Activated naive CD8-positive, alpha-beta T cell (primary cell): Measurements from ENCODE around the gene GOSR1.
"Not testable (repeated sequence)": the region's sequence is repeated elsewhere in the genome, so short reads cannot be mapped to it uniquely, and the experiment has no call there.

Experiments used
- H3K27ac Mint-ChIP-seq: one replicate; pipeline ENCODE4 v1.8.0; 2021; ENCODE audit warnings: mixed read lengths
- H3K27me3 Mint-ChIP-seq: one replicate; pipeline ENCODE4 v1.8.0; 2021; ENCODE audit warnings: mixed read lengths
- H3K36me3 Mint-ChIP-seq: one replicate; pipeline ENCODE4 v1.8.0; 2021; ENCODE audit warnings: mixed read lengths
- H3K4me1 Mint-ChIP-seq: one replicate; pipeline ENCODE4 v1.8.0; 2021; ENCODE audit warnings: low read depth, mixed read lengths
- H3K4me3 Mint-ChIP-seq: one replicate; pipeline ENCODE4 v1.8.0; 2021; ENCODE audit warnings: mild to moderate bottlenecking, mixed read lengths
- H3K9me3 Mint-ChIP-seq: one replicate; pipeline ENCODE4 v1.8.0; 2021; ENCODE audit warnings: low read depth, mixed read lengths

GOSR1 gene

GRCh38 chr17:30549181-30549580 lies 72.0 kb downstream of the GOSR1 start:
- H3K27me3 Mint-ChIP-seq, H3K4me3 Mint-ChIP-seq, H3K27ac Mint-ChIP-seq, H3K4me1 Mint-ChIP-seq, H3K36me3 Mint-ChIP-seq, H3K9me3 Mint-ChIP-seq: not testable (repeated sequence)

GRCh38 chr17:30549864-30550511 lies 72.8 kb downstream of the GOSR1 start:
- Mint-ChIP-seq H3K27ac (no peak overlapping the region), H3K36me3 (peaks cover 4% of the 10 kb centered on the region), H3K9me3 (no peaks in the 10 kb centered on the region), H3K4me1 (no peaks in the 10 kb centered on the region), H3K27me3 (no peaks in the 10 kb centered on the region), H3K4me3 (no peak overlapping the region)

GRCh38 chr17:30550512-30551273 lies 73.5 kb downstream of the GOSR1 start:
- Mint-ChIP-seq H3K27me3 (no peaks in the 10 kb centered on the region), H3K9me3 (no peaks in the 10 kb centered on the region), H3K4me3 (no peak overlapping the region), H3K27ac (no peak overlapping the region), H3K36me3 (peaks cover 4% of the 10 kb centered on the region), H3K4me1 (no peaks in the 10 kb centered on the region)

- not testable (repeated sequence) for H3K36me3 Mint-ChIP-seq, H3K4me3 Mint-ChIP-seq, H3K9me3 Mint-ChIP-seq, H3K27me3 Mint-ChIP-seq, H3K4me1 Mint-ChIP-seq, H3K27ac Mint-ChIP-seq
These were observed 74.2 kb downstream of the GOSR1 start for GRCh38 chr17:30551274-30551995.

GRCh38 chr17:30551996-30552339 lies 74.8 kb downstream of the GOSR1 start:
- no peaks in the 10 kb centered on the region for H3K27me3 Mint-ChIP-seq
- H3K27ac Mint-ChIP-seq = no peak overlapping the region
- H3K9me3 Mint-ChIP-seq = no peaks in the 10 kb centered on the region
- peaks cover 4% of the 10 kb centered on the region for H3K36me3 Mint-ChIP-seq
- no peaks in the 10 kb centered on the region for H3K4me1 Mint-ChIP-seq
- H3K4me3 Mint-ChIP-seq = no peak overlapping the region

- Mint-ChIP-seq H3K4me3 (no peak overlapping the region), H3K27me3 (no peaks in the 10 kb centered on the region), H3K36me3 (peaks cover 4% of the 10 kb centered on the region), H3K9me3 (no peaks in the 10 kb centered on the region), H3K27ac (no peak overlapping the region), H3K4me1 (peaks cover 1% of the 10 kb centered on the region)
These were observed 75.9 kb downstream of the GOSR1 start for GRCh38 chr17:30552994-30553566.

GRCh38 chr17:30553823-30554440 lies 76.7 kb downstream of the GOSR1 start:
- not testable (repeated sequence) for H3K4me3 Mint-ChIP-seq, H3K9me3 Mint-ChIP-seq, H3K27me3 Mint-ChIP-seq, H3K4me1 Mint-ChIP-seq, H3K27ac Mint-ChIP-seq, H3K36me3 Mint-ChIP-seq

- Mint-ChIP-seq H3K9me3 (no peaks in the 10 kb centered on the region), H3K4me3 (no peak overlapping the region), H3K36me3 (no peaks in the 10 kb centered on the region), H3K4me1 (peaks cover 1% of the 10 kb centered on the region), H3K27me3 (no peaks in the 10 kb centered on the region), H3K27ac (no peak overlapping the region)
These were observed 77.9 kb downstream of the GOSR1 start for GRCh38 chr17:30554839-30555751.

- H3K4me1 Mint-ChIP-seq = peaks cover 1% of the 10 kb centered on the region
- H3K4me3 Mint-ChIP-seq = no peak overlapping the region
- no peaks in the 10 kb centered on the region for H3K27me3 Mint-ChIP-seq
- no peaks in the 10 kb centered on the region for H3K9me3 Mint-ChIP-seq
- no peak overlapping the region for H3K27ac Mint-ChIP-seq
- H3K36me3 Mint-ChIP-seq = no peaks in the 10 kb centered on the region
These were observed 78.7 kb downstream of the GOSR1 start for GRCh38 chr17:30555942-30556341.

GRCh38 chr17:30556374-30557332 lies 79.4 kb downstream of the GOSR1 start:
- no peaks in the 10 kb centered on the region for H3K9me3 Mint-ChIP-seq
- H3K27me3 Mint-ChIP-seq = no peaks in the 10 kb centered on the region
- peaks cover 1% of the 10 kb centered on the region for H3K4me1 Mint-ChIP-seq
- H3K36me3 Mint-ChIP-seq = no peaks in the 10 kb centered on the region
- no peak overlapping the region for H3K27ac Mint-ChIP-seq
- H3K4me3 Mint-ChIP-seq = no peak overlapping the region

GRCh38 chr17:30557916-30558685 lies 80.9 kb downstream of the GOSR1 start:
- no peak overlapping the region for H3K4me3 Mint-ChIP-seq
- H3K27me3 Mint-ChIP-seq = no peaks in the 10 kb centered on the region
- peaks cover 1% of the 10 kb centered on the region for H3K4me1 Mint-ChIP-seq
- H3K27ac Mint-ChIP-seq = no peak overlapping the region
- H3K36me3 Mint-ChIP-seq = no peaks in the 10 kb centered on the region
- no peaks in the 10 kb centered on the region for H3K9me3 Mint-ChIP-seq

GRCh38 chr17:30558686-30559545 lies 81.7 kb downstream of the GOSR1 start:
- no peak overlapping the region for H3K4me3 Mint-ChIP-seq
- no peak overlapping the region for H3K27ac Mint-ChIP-seq
- peaks cover 1% of the 10 kb centered on the region for H3K4me1 Mint-ChIP-seq
- no peaks in the 10 kb centered on the region for H3K36me3 Mint-ChIP-seq
- no peaks in the 10 kb centered on the region for H3K9me3 Mint-ChIP-seq
- no peaks in the 10 kb centered on the region for H3K27me3 Mint-ChIP-seq
